BJ (cell line): ENCODE results near the gene TMEM209. TPM values are rescaled to one million over a fixed set of nuclear protein-coding genes. Genes with fewer than 3 reads are reported as not detected.

Source experiments
- CTCF ChIA-PET: fragments of 350-600 bp; formaldehyde crosslinking; extraction: SDS; loops from one replicate; lab custom pipeline; 2021; ENCODE audit warnings: antibody characterized with exemption, inconsistent platforms; lab: Yijun Ruan, JAX
- POLR2A ChIA-PET: fragments of 300-600 bp; sonication (Branson Sonifier 250); formaldehyde crosslinking; extraction: SDS; loops from one replicate; lab custom pipeline; 2021; ENCODE audit warnings: antibody characterized with exemption; lab: Charles Lee
- DNase-seq: peaks from one replicate; pipeline ENCODE4 v3.0.0-alpha.2; 2011; ENCODE audit warnings: low read depth
- H3K27me3 ChIP-seq: 2 replicates; pipeline ENCODE4 v1.6.0; 2011; ENCODE audit warnings: low read length; ENCODE audit not compliant: control insufficient read depth, insufficient read depth
- H3K36me3 ChIP-seq: 2 replicates; pipeline ENCODE4 v1.5.1; 2011; ENCODE audit warnings: low read length; ENCODE audit not compliant: control insufficient read depth, insufficient read depth
- H3K4me3 ChIP-seq: 2 replicates; pipeline ENCODE4 v1.5.1; 2011; ENCODE audit warnings: low read depth, mild to moderate bottlenecking, control low read depth, low read length
- CTCF ChIP-seq: IDR thresholded peaks from 2 replicates; pipeline ENCODE4 v1.5.1; 2011; ENCODE audit warnings: low read depth, mild to moderate bottlenecking, control low read depth, inconsistent platforms, low read length, moderate library complexity; ENCODE audit not compliant: insufficient read depth
- polyA plus RNA-seq: library from polyadenylated mRNA; depleted of rRNA; stranded (reverse); fragments of >200 nt; gene quantifications from 2 replicates; pipeline ENCODE4 v1.2.3, GENCODE V29; 2011

Gene TMEM209
- polyA plus RNA-seq, 1 experiment = 15.5 TPM

GRCh38 chr7:130154501-130155317 lies 50.5 kb downstream of the TMEM209 start:
- ChIA-PET CTCF (interaction anchor here (0.6 to 2.6 kb wide), 3 partner anchors 11 to 39 kb away, joined by 3 to 9 read pairs (median 4); no protein-coding TSS in a partner anchor), POLR2A (no interaction called here)
- H3K36me3 ChIP-seq = no peaks in the 10 kb centered on the region
- DNase-seq = no peak
- no peaks in the 10 kb centered on the region for H3K27me3 ChIP-seq
- peak; percentile 25; the same call in 1 of the 2 replicates for TF ChIP-seq CTCF
- H3K4me3 ChIP-seq = no peak overlapping the region

DNA sequence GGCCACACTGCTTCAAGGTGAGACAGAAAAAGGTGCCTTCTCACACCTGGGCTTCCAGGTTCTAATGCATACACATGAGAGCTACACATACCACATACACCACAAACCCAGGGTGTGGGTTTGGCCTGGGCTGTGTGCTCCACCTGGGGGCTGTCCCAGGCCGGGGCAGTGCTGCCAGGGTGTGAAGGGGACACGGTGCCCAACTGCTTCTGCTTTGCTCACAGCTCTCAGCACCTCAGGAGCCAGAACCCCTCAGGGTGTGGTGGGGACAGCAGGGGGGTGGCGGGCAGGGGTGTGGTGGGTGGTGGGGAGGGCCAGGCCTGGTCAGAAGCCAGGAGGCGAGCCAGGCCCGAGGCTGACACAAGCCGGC lies 51.1 kb downstream of the TMEM209 start:
- ChIA-PET POLR2A (no interaction called here), CTCF (interaction anchor here (1.2 to 2.6 kb wide), 2 partner anchors 11 to 17 kb away, joined by 4 to 9 read pairs; no protein-coding TSS in a partner anchor)
- DNase-seq = no peak
- TF ChIP-seq CTCF = no peak
- Histone ChIP-seq H3K27me3 (no peaks in the 10 kb centered on the region), H3K36me3 (no peaks in the 10 kb centered on the region), H3K4me3 (no peak overlapping the region)

DNA sequence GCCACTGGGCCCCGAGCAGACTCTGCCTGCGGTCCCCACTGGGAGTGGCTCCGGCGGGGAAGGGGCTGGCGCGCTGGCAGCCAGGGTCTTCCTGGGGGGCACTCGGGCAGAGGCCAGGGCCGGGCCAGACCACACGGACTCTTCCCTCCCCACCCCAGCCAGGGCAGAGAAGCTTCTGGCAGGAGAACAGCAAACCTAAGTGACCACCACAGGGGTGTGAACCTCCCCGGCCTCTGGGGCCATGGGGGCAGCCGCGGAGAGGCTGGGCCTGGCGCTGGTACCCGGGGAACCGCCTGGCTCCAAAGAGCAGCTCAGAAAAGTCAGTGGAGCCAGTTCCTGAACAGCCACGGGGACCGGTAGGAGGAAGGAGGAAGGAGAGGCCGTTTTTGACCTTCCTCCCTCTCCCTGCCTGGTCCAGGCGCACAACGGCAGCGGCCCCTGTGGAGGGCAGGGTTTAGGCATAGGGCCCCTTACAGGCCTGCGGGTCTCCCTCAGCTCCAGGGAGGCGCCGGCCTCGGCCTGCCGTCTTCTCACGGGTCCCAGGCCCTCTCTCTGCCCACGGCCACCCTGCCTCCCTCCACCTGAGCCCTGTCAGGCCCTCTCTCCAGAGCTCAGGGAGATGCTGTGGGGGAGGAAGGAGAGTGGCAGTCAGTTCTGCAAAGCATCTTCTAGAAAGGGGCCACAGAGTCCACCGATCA lies 51.8 kb downstream of the TMEM209 start:
- ChIA-PET POLR2A (no interaction called here), CTCF (interaction anchor here (1.2 kb wide), 1 partner anchor 18 kb away, joined by 4 read pairs; no protein-coding TSS in a partner anchor)
- no peak overlapping the region for H3K4me3 ChIP-seq
- DNase-seq = no peak
- H3K27me3 ChIP-seq = no peaks in the 10 kb centered on the region
- H3K36me3 ChIP-seq = no peaks in the 10 kb centered on the region
- no peak for TF ChIP-seq CTCF

- no peak for TF ChIP-seq CTCF
- ChIA-PET CTCF (no interaction called here), POLR2A (no interaction called here)
These were observed 52.6 kb downstream of the TMEM209 start for GRCh38 chr7:130152493-130153210.

More at GRCh38 chr7:130152493-130153210, 52.6 kb downstream of the TMEM209 start:
- Histone ChIP-seq H3K4me3 (no peak overlapping the region), H3K36me3 (no peaks in the 10 kb centered on the region), H3K27me3 (no peaks in the 10 kb centered on the region)
- no peak for DNase-seq
